HT1080 (cell line): ENCODE results near the gene ABAT. TPM values are rescaled to one million over a fixed set of nuclear protein-coding genes. Genes with fewer than 3 reads are reported as not detected.
A peak's percentile ranks its signal among the peaks of the same experiment; 100 is the strongest.
"Not testable (repeated sequence)": the region's sequence is repeated elsewhere in the genome, so short reads cannot be mapped to it uniquely, and the experiment has no call there.

Experiments
- DNase-seq: peaks from one replicate; pipeline ENCODE4 v3.0.0-alpha.2; 2015; ENCODE audit warnings: low read depth
- total RNA-seq: library from RNA; depleted of rRNA; stranded (reverse); fragments of >200 nt; shearing (Covaris generic); gene quantifications from 2 replicates; pipeline ENCODE4 v1.2.3, GENCODE V29; 2014

ABAT gene
- total RNA-seq, 1 experiment from 2014 or later: not detected

DNA sequence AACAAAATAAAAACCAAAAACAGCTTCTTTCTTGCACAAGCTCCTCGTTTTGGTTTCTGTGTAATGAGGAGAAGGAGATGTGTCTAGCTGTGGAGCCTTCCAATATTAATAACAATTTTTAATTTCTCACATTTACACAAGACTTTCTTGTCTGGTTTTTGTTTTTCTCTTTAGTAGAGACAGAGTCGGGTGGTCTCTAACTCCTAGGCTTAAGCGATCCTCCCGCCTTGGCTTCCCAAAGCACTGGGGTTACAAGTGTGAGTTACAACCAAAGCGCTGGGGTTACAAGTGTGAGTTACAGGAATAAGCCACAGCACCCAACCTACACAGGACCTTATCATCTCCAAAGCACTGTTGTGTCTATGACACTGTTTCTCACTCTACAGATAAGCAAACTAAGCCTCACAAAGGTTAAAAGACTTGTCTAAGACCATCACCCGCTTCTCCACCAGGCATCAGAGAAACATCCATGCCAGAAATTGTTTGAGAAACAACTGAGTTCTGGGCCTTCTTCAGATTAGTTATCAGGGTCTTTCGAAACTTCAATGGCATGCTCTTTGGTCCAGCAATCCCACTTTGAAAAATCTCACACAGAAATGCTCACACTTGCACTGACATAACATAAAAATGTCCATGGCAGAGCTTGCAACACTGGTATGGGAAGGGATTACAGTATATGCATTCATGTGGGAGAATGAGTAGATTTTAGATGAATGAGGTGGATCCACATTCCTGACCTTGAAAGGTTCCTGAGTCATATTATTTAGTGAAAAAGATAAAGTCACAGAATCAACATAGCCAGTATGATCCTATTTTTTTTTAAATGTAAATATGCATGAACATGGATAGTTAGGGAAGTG, 3.9 kb downstream of the ABAT start:
- peak; percentile 43 for DNase-seq

DNA sequence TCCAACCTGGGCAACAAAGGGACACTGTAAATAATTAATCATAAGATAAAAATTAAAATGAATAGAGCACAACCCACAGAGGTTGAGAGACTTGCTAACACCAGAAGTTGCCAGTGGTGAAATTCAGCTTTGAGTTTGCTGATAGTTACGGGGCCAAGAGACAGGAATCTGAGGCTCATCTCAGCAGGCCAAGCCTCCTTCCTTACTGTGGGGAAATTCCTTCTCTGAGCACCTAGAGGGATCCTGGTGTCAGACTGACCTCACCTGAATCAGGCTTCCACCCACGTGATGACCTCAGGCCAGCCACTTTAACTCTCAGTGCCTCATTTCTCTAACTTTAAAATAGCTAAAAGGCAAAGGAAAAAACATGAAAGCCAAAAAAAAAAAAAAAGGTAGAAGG, 4.7 kb downstream of the ABAT start:
- DNase-seq: no peak

DNA sequence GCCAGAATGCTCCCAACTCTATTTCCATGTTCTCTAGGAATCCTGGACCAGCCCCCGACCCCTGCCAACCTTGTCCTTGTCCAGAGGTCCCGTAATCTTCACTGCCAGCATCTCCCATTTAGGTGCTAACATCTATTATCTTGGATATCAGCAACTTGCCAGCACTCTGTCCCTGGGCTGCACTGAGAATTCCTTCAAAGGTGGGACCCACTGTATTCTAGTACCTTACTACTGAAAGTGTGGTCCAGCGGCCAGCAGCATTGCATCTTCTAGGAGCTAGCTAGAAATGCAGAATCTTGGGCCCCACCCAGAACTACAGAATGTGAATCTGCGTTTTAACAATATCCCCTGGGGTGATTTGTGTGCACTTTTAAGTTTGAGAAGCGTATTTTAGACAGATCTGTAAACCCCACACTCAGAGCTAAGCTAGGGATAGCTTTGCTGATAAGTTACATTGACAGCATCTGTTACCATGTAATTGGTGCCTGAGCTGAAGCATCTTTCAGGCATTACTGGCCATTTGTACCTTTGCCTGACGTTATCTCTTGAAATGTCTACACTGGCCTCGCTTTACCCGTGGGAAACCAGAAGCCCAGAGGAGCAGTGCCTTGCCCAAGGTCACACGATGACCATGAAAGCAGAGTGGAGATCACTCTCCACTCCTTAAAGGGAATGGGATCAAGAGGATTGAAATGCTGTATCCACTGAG, 8.3 kb downstream of the ABAT start:
- no peak for DNase-seq

DNA sequence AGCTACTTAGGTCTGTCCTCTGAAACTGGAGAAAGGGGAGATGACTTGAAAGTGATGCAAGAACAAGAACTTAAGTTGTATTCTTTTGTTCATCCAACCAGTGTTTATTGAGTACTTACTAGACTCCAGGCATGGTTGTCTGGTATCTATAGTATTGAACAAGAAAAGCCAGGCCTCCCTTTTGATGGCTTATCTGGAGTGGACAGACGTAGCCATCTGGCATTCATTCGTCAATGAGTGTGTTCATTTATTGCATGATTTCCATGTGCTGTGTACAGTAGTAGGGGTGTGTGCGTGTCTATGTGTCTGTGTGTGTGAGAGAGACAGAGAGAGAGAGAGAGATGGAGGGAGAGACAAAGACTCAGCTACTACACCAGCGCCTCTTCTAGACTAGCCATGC, 9.2 kb downstream of the ABAT start:
- no peak for DNase-seq

DNA sequence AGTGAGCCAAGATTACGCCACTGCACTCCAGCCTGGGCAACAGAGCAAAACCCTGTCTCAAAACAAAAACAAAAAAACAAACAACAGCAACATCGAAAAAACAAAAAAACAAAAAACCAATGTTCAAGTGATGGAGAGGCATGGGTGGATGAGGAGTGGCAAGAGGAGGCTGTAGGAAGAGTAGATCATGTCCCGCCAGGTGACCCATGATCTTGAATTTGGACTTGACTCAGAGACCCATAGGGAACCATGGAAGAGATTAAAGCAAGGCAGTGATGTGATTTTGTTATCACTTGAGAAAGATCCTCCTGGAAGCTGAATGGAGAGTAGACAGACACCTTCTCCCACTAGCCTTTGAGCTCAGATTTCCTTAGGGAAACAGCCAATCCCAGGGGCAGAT, 11.2 kb downstream of the ABAT start:
- DNase-seq: no peak

DNA sequence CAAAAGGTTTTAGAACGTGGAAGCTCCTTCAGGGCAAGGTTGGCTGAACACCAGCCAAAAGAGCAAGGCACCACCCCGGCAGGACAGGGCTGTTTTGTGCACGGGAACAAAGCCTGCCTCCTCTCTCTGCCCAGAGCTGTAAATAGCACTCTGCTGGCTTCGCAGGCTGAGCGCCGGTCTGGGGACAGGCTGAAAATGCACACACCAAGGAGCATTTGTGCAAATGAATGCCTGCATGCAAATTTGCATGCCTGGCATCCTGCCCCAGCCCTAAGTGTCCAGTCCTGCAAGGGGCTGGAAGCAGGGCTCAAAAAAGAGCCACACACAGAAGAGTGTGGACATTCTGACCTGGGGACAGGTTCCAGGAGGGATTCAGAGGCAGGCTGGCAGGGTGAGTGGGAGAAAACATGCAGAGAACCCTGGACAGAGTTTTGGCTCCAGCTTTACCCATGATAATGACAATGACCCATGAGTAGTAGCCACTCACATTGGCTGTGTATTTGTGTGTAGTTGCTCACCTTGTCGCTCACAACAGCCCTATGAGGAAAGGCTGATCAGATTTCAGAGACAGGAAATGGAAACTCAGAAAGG, 11.7 kb downstream of the ABAT start:
- DNase-seq: no peak

DNA sequence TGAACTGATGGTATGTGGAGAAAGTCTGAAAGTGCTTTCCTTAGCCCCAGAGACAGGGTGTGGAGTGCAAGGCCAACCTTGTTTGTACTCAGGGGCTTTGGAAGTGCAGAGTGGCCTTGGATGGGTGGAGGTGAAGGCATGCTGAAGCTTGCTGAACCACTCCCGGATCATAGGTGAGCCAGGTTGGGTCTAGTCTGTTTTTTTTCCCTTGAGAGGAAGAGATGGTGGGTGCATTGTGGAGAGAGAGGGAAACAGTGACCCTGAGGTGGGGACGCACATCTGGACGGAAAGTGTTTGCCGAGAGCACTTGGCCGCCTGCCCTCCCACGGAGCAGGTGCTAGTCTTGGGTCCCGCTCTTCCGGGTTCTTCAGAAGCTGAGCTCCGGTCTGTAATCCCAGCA, 12.5 kb downstream of the ABAT start:
- no peak for DNase-seq

DNA sequence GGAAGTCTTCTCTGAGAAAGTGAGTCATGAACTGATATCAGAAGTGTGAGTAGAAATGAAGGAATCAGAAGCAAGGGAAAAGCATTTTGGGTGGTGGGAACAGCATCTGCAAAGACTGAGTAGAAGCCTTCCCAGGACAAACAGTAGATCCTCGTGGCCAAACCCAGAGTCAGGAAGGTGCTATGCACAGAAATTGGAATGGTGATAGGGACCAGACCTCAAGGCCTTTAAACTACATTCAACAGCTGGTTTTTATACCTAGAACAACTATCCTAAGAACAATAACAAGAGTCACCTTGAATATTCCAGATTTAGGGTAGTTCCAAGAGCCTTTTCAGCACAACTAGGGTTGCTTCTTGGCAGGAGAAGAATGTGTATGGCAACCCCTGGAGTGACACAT, 15.3 kb downstream of the ABAT start:
- DNase-seq: no peak

DNA sequence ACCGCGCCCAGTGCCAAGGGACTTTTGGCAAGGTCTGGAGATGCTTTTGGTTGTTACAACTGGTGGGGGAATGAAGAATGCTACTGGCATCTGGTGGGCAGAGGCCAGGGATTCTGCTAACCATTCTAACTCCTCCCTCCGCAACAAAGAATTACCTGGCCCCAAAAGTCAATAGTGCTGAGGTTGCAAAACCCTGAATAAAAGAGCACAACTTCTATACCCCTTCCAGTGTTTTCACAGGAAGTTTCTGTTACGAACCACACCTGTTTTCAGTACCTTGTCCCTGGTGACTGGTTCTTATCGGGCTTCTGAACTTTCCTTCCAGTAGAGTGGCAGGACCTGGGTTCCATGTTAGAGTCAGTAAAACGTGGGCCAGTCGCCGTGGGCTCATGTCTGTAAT, 17.3 kb downstream of the ABAT start:
- DNase-seq: no peak

DNA sequence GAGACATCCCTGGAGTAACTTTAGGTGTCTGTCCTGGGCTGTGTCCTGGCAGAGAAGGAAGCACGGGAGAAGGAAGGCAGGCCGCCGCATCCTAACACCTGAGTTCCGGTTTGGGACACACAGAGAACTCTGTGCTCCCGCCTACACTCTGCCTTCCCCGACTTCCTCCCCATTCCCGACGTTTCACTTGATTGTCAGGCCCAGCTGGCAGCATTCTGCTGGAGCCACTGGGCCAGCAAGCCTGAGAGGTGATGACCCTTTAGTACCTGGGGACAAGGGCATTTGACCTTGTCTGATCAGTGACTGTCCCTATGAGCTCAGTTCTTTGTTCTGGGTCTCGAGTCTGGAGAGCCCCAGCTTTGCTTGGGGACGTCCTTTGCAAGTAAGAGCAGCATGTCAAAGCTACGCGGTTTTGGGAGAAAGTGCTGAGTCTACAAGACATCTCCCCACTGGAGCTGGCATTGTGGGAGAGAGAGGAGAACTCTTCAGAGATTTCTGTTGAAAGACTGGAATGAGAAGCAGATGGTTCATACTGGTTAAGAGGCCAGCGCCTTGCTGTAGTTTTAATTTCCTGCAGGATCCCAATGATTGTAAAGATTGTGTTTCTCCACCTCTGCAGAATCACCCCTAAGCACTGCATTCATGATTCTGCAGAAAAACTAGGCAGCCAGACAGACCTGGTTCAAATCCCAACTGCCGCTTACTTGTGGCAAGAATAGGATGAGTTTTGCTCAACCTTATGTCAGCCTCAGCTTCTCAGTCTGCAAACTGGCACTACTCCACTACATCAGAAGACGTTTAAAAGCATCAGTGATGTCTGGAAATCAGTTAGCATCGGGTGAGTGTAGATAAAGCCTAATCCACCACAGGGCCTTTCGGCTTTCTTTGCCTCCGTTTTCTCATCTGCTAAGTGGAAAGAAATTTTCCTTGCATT, 20.6 kb downstream of the ABAT start:
- no peak for DNase-seq

DNA sequence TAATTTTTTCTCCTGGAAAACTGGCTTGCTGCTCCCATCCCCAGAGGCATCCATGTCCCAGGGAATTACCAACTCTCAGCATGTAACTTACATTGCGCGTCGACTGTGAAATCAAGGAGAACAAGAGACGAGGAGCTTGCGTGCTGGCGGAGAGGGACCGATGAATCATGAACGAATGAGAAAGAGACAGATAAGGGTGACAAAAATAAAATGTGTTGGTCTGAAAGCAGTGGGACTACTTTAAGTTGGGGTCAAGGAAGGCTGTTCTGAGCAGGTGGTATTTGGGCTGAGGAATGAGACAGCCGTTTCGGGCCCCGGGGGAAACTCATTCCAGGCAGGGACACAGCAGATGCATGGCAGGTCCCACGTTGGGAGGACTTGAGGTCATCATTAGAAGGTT, 22.5 kb downstream of the ABAT start:
- no peak for DNase-seq

DNA sequence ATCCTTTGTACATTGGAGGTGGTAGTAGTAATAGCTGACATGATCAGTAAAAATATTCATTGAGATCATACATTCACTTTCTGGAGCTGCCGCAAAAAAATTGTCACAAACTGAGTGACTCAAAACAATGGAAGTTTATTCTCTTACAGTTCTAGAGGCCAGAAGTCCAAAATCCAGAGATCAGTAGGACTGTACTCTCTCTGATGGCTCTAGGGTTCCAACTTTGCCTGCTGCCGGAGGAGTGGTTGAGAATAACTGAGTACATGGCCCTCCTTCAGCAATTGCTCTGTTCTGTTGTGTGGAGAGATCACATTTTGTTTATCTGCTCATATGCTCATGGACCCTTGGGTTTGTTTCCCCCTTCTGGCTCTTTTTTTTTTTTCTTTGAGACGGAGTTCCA, 23.5 kb downstream of the ABAT start:
- no peak for DNase-seq

DNA sequence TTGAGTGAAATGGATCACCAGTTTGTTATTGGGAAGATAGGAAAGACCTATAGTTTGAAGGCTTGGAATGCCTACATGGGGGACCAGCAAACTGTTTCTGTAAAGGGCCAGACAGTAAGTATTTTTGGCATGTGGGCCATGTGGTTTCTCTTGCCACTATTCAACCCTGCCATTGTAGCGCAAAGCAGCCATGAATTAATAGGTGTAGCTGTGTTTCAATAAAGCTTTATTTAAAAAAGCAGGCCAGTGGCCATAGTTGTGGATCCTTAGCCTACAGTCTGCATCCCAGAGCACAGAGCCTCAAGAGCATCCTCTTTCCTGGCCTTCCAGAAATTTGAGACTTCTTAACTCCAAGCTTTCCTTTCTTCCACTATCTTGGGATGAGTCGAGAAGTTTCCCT, 29.3 kb downstream of the ABAT start:
- no peak for DNase-seq

DNA sequence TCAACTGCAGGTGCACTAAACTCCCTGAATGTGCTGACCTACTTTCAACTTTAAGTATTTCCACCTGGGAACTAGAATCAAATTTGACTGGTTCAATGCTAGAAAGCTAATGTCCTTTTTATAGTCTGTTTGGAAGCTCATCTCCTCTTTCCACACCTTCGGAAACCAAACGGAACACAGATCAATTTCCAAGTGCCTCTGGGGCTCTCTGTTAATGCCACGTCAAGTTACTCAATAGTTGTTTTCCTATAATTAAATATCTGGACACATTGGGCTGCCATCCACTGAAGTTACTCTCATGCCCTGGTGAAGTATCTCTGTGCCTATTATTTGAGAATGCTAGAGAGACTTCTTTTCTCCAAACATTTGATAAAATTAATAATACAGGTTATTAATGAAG, 29.7 kb downstream of the ABAT start:
- no peak for DNase-seq

DNA sequence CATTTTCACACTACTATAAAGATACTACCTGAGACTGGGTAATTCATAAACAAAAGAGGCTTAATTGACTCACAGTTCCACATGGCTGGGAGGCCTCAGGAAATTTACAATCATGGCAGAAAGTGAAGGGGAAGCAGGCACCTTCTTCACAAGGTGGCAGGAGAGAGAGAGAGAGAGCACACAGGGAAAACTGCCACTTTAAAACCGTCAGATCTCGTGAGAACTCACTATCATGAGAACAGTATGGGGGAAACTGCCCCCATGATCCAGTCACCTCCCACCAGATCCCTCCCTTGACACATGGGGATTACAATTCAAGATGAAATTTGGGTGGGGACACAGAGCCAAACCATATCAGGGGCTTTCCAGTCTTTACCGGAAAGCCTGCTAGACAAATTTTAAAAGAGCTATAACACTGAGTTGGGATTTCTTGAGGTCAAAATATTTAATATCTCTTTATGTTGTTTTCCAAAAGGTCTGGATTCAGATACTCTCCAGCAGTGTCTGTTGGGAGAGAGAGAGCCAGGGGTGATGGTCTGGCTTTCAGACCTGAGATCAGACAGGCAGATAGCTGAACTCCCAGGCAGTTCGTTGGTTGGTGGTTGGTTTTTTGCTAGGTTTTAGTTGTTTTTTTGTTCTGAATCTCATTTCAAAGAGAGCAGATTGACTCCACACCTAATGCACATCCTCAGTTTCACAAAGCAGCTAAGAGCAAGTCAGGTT, 30.8 kb downstream of the ABAT start:
- not testable (repeated sequence) for DNase-seq

DNA sequence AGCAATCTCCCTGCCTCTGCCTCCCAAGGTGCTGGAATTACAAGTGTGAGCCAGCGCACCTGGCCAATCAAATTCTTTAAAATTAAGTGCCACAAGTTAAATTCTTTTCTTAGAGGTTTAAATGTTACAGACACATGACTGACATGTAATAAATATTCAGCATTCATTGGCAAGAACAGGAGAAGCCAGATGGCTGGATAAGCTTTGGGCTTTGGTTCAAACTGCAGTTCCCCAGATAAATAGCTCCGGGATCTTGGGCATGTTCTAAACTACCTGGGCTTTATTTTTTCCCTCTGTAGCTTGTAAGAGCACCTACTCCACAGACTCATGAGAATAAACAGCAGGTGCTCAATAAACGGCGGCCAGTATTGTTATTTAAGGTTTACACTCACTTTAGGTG, 34.1 kb downstream of the ABAT start:
- no peak for DNase-seq

DNA sequence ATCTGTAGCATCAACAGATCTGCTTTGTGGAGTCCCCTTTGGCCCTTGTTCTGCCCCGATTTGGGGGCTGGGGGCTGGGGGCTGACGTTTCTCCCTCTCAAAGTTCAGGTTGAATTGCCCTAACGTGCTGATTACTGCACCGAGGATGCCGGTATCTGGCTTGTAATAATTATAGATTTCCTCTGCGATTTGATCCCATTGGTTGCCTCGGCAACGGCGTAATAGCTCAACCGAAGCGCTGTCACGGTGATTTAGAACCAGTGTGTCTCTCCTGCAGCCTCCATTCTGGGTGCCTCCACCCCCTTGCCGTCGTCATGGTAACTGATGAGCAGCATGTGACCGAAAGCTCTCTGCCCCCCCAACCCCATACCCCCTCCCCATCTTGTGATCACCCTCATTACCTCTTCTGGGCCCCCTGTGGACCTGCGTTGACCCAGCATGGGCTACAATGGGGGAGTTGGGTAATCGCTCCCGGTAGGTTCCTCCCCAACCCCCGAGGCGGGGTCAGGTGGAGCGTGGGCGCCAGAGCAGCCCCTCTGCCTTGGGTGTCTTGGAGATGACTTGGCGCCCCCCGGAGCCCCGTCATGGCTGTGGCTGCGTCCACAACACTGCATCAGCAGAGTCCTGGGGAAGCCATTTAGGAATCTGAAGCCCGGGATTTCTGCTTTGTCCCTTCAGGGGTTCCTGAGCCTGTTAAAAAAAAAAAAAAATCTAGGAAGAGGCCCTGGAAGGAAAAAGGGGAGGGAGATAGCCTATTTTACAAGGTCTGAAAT, 38.4 kb downstream of the ABAT start:
- no peak for DNase-seq

DNA sequence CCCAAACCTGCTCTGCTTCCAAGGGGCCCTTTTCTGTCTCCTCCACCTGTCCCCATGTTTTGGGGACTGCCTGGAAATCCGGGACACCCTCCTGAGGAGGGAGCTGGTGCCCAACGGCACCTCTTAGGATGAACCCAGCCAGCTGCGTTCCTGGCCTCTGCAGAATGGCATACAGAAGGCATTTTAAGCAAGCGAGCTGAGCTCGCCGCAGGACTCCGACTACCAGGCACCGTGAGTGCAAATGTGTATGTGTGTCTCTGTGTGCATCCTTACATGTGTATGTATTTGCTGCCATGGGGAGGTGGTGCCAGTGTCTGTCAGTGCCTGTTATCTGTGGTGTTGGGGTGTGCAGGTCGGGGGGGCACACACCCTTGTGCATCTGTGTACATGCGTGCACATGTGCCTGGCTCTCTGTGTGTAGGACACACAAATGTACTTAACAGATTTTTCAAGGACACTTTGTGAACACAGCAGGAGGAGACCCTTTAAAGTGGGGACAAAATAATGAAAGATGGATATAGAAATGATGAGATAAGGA, 39.3 kb downstream of the ABAT start:
- DNase-seq: no peak

DNA sequence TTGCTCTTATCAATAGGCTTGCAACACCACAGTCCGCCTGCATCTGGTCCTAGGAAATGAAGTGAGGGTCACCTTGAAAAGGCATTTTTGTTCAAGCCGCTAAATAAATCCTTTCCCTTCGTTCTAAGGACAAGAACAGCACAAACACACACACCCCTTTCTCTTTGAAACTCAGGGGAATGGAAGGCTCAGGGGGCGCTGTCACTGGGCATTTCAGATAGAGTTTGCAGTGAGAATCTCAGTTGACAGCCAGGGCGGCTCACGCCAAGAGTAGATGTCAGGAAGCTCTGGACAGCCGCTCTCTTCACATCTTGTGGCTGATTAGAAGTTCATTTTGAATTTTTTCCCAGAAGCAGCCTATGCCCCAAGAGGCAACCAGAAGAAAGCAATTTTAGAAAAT, 39.8 kb downstream of the ABAT start:
- no peak for DNase-seq

DNA sequence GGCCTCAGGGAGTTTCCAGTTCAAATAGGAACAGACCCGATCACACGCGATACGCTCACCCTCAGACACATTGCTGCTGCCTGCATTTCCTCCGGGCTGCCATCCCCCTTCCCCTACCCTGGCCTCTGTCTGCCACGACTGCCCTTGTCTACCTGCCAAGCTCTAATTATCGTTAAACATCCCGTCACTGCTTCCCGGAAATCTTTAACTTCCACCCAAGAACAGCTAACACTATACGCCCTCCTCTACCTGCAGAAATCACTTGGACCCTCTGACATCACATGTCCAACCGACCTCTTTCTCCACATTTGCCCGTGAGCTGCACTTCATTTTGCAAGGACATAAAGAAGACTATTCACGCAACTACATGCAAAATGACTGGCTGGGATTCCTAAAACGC, 40.4 kb downstream of the ABAT start:
- DNase-seq: no peak
